Endothelial cell of umbilical vein (primary cell): Measurements from ENCODE around the gene NHLRC1. TPM values are rescaled to one million over a fixed set of nuclear protein-coding genes. Genes with fewer than 3 reads are reported as not detected.

Experiments used
- BruUV-seq: library from RNA; stranded (reverse); fragments of 400-500 nt; replicated peaks from 2 replicates; lab custom pipeline; 2021; lab: Mats Ljungman, UMichigan
- CTCF ChIA-PET: fragments of 300-600, 350-600 bp; sonication (Branson Sonifier 250); formaldehyde crosslinking; loops from one replicate; lab custom pipeline; 2021; ENCODE audit warnings: antibody characterized with exemption, inconsistent platforms; lab: Charles Lee
- POLR2A ChIA-PET: fragments of 300-600, 350-600 bp; sonication (Branson Sonifier 250); formaldehyde crosslinking; loops from one replicate; lab custom pipeline; 2021; ENCODE audit warnings: antibody characterized with exemption, inconsistent platforms; lab: Charles Lee
- DNase-seq: peaks from one replicate; pipeline ENCODE4 v3.0.0-alpha.2; 2011; ENCODE audit warnings: low read depth, low spot score
- FAIRE-seq: peaks from 2 replicates; lab custom pipeline; 2011; peaks lifted over from hg19 to GRCh38; lab: Jason Lieb, UNC
- H2AFZ ChIP-seq: 2 replicates; pipeline ENCODE4 v1.6.0; 2012; ENCODE audit warnings: low read depth, low read length, control low read depth, inconsistent platforms
- H3K27ac ChIP-seq: 2 replicates; pipeline ENCODE4 v1.5.1; 2011; ENCODE audit warnings: low read depth, mild to moderate bottlenecking, control low read depth, low read length, moderate library complexity; ENCODE audit not compliant: insufficient read depth
- H3K27me3 ChIP-seq, 2 experiments: 2 replicates each; pipeline versions ENCODE4 v1.6.0 to v1.6.1; 2011; ENCODE audit warnings: low read length in 2 of 2, mixed read lengths in 1 of 2; ENCODE audit not compliant: control insufficient read depth in 2 of 2, insufficient read depth in 2 of 2
- H3K36me3 ChIP-seq, 2 experiments: 2 replicates in 1 of 2; 3 replicates in 1 of 2; pipeline ENCODE4 v1.5.1; 2011; ENCODE audit warnings: low read length in 2 of 2, mild to moderate bottlenecking in 1 of 2, moderate library complexity in 1 of 2; ENCODE audit not compliant: control insufficient read depth in 2 of 2, insufficient read depth in 2 of 2; ENCODE audit errors: extremely low read depth in 1 of 2
- H3K4me1 ChIP-seq: 3 replicates; pipeline ENCODE4 v1.5.1; 2011; ENCODE audit warnings: mild to moderate bottlenecking, low read length; ENCODE audit not compliant: control insufficient read depth, insufficient read depth; ENCODE audit errors: extremely low read depth
- H3K4me2 ChIP-seq: 2 replicates; pipeline ENCODE4 v1.6.1; 2011; ENCODE audit warnings: low read length, control low read depth, mixed read lengths; ENCODE audit not compliant: insufficient read depth
- H3K4me3 ChIP-seq, 3 experiments: fragments of 200-600 bp in 1 of 3; sonication (generic), shearing (Covaris generic) in 1 of 3; replicated peaks in 1 of 3; 2 replicates each; pipeline ENCODE4 v1.5.1; 2011 to 2016; ENCODE audit warnings: control low read depth in 3 of 3, low read length in 3 of 3, mild to moderate bottlenecking in 2 of 3, inconsistent platforms in 1 of 3, low read depth in 1 of 3, moderate library complexity in 1 of 3; ENCODE audit not compliant: insufficient read depth in 1 of 3
- H3K79me2 ChIP-seq: 2 replicates; pipeline ENCODE4 v1.6.0; 2012; ENCODE audit warnings: low read length, inconsistent platforms; ENCODE audit not compliant: control insufficient read depth, insufficient read depth
- H3K9ac ChIP-seq: replicated peaks from 2 replicates; pipeline ENCODE3; 2011; ENCODE audit warnings: low read length, control low read depth; ENCODE audit not compliant: insufficient read depth; ENCODE audit errors: extremely low read depth
- H3K9me1 ChIP-seq: replicated peaks from 3 replicates; pipeline ENCODE4 v1.6.0; 2011; ENCODE audit warnings: mild to moderate bottlenecking, low read length; ENCODE audit not compliant: control insufficient read depth, insufficient read depth; ENCODE audit errors: extremely low read depth
- H3K9me3 ChIP-seq: replicated peaks from 2 replicates; pipeline ENCODE4 v1.5.1; 2012; ENCODE audit warnings: low read length, inconsistent platforms; ENCODE audit not compliant: control insufficient read depth, insufficient read depth
- H4K20me1 ChIP-seq: replicated peaks from 2 replicates; pipeline ENCODE3; 2011; ENCODE audit warnings: mild to moderate bottlenecking, low read length; ENCODE audit not compliant: control insufficient read depth, insufficient read depth; ENCODE audit errors: extremely low read depth
- EZH2 ChIP-seq: IDR thresholded peaks from 2 replicates; pipeline ENCODE4 v1.6.1; 2012; ENCODE audit warnings: borderline replicate concordance, low read depth, mild to moderate bottlenecking, moderate library complexity, low read length, inconsistent platforms; ENCODE audit not compliant: severe bottlenecking
- FOS ChIP-seq: IDR thresholded peaks from 2 replicates; pipeline ENCODE4 v1.6.1; 2011; ENCODE audit warnings: mild to moderate bottlenecking, low read length, moderate library complexity, borderline replicate concordance; ENCODE audit not compliant: insufficient read depth
- GATA2 ChIP-seq: IDR thresholded peaks from 2 replicates; pipeline ENCODE4 v1.7.0; 2011; ENCODE audit warnings: low read depth, mild to moderate bottlenecking, moderate library complexity, mixed read lengths, low read length; ENCODE audit not compliant: insufficient read length, insufficient read depth
- JUN ChIP-seq: IDR thresholded peaks from 2 replicates; pipeline ENCODE4 v1.6.1; 2011; ENCODE audit warnings: borderline replicate concordance, low read depth; ENCODE audit not compliant: insufficient read length, insufficient read depth
- MYC ChIP-seq: IDR thresholded peaks from one replicate; pipeline ENCODE4 v1.6.1; 2011; ENCODE audit warnings: mild to moderate bottlenecking, low read depth, low read length
- POLR2A ChIP-seq: IDR thresholded peaks from 2 replicates; pipeline ENCODE4 v1.6.1; 2012; ENCODE audit warnings: low read depth, mild to moderate bottlenecking, control low read depth, low read length
- POLR2AphosphoS5 ChIP-seq: IDR thresholded peaks from 2 replicates; pipeline ENCODE4 v1.6.1; 2012; ENCODE audit warnings: low read depth, mild to moderate bottlenecking, control low read depth, low read length, moderate library complexity; ENCODE audit not compliant: insufficient read depth
- dilution Hi-C: fragments of 300-500 bp; cut with MboI; formaldehyde crosslinking; loops from one replicate; pipeline ENCODE4 v1.15.0; 2019; ENCODE audit warnings: low sequenced_read_pairs; ENCODE audit not compliant: extremely low pct_ligation_motif_present
- intact Hi-C: fragments of 100-400 bp; cut with micrococcal nuclease; formaldehyde crosslinking; loops from one replicate; pipeline ENCODE4 v1.10.0; 2022
- polyA plus RNA-seq, 4 experiments: library from polyadenylated mRNA; depleted of rRNA in 3 of 4; stranded (reverse) in 3 of 4; unstranded in 1 of 4; fragments of >200 nt; gene quantifications; 2 replicates each; pipeline versions ENCODE4 v1.2.1 to v1.2.3, GENCODE V29; 2011 to 2012; ENCODE audit warnings: missing spikeins in 1 of 4
- total RNA-seq: library from RNA; stranded (reverse); gene quantifications from 2 replicates; pipeline ENCODE4 v1.2.3, GENCODE V29; 2021
- TF ChIP-seq, protein P1 (sequence below), 2 donors: IDR thresholded peaks; 1 replicate in 1 of 2; 2 replicates in 1 of 2; pipeline ENCODE4 v1.5.1; 2011; ENCODE audit warnings: low read length in 2 of 2, mild to moderate bottlenecking in 2 of 2, moderate library complexity in 2 of 2, control low read depth in 1 of 2, inconsistent platforms in 1 of 2, low read depth in 1 of 2; ENCODE audit not compliant: insufficient read depth in 1 of 2; ENCODE audit errors: extremely low read depth in 1 of 2
- TF ChIP-seq, protein P2 (sequence below): IDR thresholded peaks from 2 replicates; pipeline ENCODE4 v1.6.1; 2011; ENCODE audit not compliant: insufficient read depth, insufficient read length

Gene NHLRC1
- total and polyA plus RNA-seq, 2 donors (not counting 3 experiments of a cell fraction or from before 2014, with no cell fraction given) = 1.7 to 2.3 TPM

DNA sequence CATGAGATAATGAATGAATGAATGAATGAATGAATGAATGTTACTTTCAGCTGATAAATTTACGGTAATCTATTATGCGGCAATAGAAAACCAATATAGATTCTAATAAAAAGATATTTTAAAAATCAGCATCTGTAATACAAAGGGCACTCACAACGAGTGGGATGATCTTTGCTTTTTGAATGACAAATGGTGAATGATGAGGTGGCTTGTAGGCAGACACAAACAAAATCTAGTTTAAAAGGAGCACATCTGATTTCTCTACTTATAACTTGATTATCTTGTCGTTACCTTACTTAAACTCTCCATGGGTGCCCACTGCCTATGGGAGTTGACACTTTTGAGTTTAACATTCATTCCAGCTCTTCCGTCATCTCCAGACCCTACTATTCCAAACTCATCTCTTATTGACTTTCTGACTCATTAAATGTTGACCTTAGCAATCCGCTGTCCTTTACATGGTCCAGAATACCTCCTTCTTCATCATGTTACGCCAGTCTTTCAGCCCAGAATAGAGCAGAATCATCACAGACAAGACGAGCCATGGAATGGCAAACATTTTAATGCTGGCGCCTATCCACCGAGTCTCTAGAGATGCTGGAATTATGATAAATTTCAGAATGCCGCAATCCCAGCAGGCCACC is 41.3 kb downstream of the NHLRC1 start:
- intact Hi-C loops = no loop called here
- Histone ChIP-seq H3K36me3 (no peaks in the 10 kb centered on the region), H3K9me3 (no peaks in the 10 kb centered on the region), H3K9ac (no peak overlapping the region), H3K4me2 (no peak overlapping the region), H3K79me2 (no peaks in the 10 kb centered on the region), H2AFZ (no peak overlapping the region), H3K4me1 (no peaks in the 10 kb centered on the region), H3K27ac (no peak overlapping the region), H3K27me3 (peaks cover 0 to 3% of the 10 kb centered on the region in 2 experiments), H3K4me3 (no peak overlapping the region), H4K20me1 (no peaks in the 10 kb centered on the region), H3K9me1 (no peaks in the 10 kb centered on the region)
- TF ChIP-seq, protein P1, sequence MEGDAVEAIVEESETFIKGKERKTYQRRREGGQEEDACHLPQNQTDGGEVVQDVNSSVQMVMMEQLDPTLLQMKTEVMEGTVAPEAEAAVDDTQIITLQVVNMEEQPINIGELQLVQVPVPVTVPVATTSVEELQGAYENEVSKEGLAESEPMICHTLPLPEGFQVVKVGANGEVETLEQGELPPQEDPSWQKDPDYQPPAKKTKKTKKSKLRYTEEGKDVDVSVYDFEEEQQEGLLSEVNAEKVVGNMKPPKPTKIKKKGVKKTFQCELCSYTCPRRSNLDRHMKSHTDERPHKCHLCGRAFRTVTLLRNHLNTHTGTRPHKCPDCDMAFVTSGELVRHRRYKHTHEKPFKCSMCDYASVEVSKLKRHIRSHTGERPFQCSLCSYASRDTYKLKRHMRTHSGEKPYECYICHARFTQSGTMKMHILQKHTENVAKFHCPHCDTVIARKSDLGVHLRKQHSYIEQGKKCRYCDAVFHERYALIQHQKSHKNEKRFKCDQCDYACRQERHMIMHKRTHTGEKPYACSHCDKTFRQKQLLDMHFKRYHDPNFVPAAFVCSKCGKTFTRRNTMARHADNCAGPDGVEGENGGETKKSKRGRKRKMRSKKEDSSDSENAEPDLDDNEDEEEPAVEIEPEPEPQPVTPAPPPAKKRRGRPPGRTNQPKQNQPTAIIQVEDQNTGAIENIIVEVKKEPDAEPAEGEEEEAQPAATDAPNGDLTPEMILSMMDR (IDR thresholded peaks at IDR 0.05; ENCODE audit: extremely low read depth in 1 of 2, insufficient read depth in 1 of 2, low read depth in 1 of 2, low read length in 2 of 2) = no peak
- TF ChIP-seq EZH2 (no peak), MYC (no peak), JUN (no peak), POLR2AphosphoS5 (no peak), GATA2 (no peak), FOS (no peak), POLR2A (no peak)
- TF ChIP-seq, protein P2, sequence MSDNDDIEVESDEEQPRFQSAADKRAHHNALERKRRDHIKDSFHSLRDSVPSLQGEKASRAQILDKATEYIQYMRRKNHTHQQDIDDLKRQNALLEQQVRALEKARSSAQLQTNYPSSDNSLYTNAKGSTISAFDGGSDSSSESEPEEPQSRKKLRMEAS = no peak
- dilution Hi-C loops = no loop called here
- BruUV-seq = no TSS peak
- FAIRE-seq = no peak
- ChIA-PET CTCF (no interaction called here), POLR2A (no interaction called here)
- DNase-seq = no peak
